Thymus (tissue), 11 donors: Measurements from ENCODE around the gene ZFHX3. TPM values are rescaled to one million over a fixed set of nuclear protein-coding genes. Genes with fewer than 3 reads are reported as not detected.
"Not testable (repeated sequence)": the region's sequence is repeated elsewhere in the genome, so short reads cannot be mapped to it uniquely, and the experiment has no call there.

Experiments used
- DNase-seq, 9 donors: peaks; one replicate each; pipeline ENCODE4 v3.0.0-alpha.2; 2013; ENCODE audit warnings: low spot score in 9 of 9, low read depth in 6 of 9, missing footprints in 1 of 9
- H3K27ac ChIP-seq, 2 donors: one replicate each; pipeline ENCODE4 v1.5.1; 2013; ENCODE audit warnings: control low read depth in 1 of 2, low read depth in 1 of 2, low read length in 1 of 2, mild to moderate bottlenecking in 1 of 2, moderate library complexity in 1 of 2
- H3K27me3 ChIP-seq, 2 donors: one replicate each; pipeline ENCODE4 v1.5.1; 2013; ENCODE audit warnings: low read length in 1 of 2; ENCODE audit not compliant: control insufficient read depth in 2 of 2, insufficient read depth in 1 of 2
- H3K36me3 ChIP-seq, 2 donors: one replicate each; pipeline ENCODE4 v1.5.1; 2013; ENCODE audit warnings: low read length in 1 of 2, mild to moderate bottlenecking in 1 of 2, moderate library complexity in 1 of 2; ENCODE audit not compliant: control insufficient read depth in 2 of 2, insufficient read depth in 2 of 2
- H3K4me1 ChIP-seq, 2 donors: one replicate each; pipeline ENCODE4 v1.5.1; 2013; ENCODE audit warnings: low read length in 2 of 2; ENCODE audit not compliant: control insufficient read depth in 2 of 2, insufficient read depth in 2 of 2
- H3K4me3 ChIP-seq, 2 donors: one replicate each; pipeline ENCODE4 v1.5.1; 2013; ENCODE audit warnings: low read length in 2 of 2, control low read depth in 1 of 2, mild to moderate bottlenecking in 1 of 2
- H3K9me3 ChIP-seq, 2 donors: one replicate each; pipeline ENCODE4 v1.5.1; 2013; ENCODE audit warnings: low read length in 1 of 2, mild to moderate bottlenecking in 1 of 2; ENCODE audit not compliant: control insufficient read depth in 2 of 2, insufficient read depth in 1 of 2
- WGBS: extraction: QIAGEN DNeasy Blood & Tissue Kit; methylation state at CpG from one replicate; pipeline ENCODE4 v1.1.7; 2013; 5-methylcytosine and 5-hydroxymethylcytosine counted together
- polyA plus RNA-seq: library from polyadenylated mRNA; stranded (reverse); fragments of 200-250 nt; gene quantifications from one replicate; pipeline ENCODE4 v1.2.3, GENCODE V29; 2013
- total RNA-seq: library from RNA; stranded (reverse); fragments of 120-200 nt; gene quantifications from one replicate; pipeline ENCODE4 v1.2.4, GENCODE V29; 2013
- donor health status: healthy.

The ZFHX3 gene
- total and polyA plus RNA-seq, 2 donors, result 0.90 to 1.9 TPM

DNA sequence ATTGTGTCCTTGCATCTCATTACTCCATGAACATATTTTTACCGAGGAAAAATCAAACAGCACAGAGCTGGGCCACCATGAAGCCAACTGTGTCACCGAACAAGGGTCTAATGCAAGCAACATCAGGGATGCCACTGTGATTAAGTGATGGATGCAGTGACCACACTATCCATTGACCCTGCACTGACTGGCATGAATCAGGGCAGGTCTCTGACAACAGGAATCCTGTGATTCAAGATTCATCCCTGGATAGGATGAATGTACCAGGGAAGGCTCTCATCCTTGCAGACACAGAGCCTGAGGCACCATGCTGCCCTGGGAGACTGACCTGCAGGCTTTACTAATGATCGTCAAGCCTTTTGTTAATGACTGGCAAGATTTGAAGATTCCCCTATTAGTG, 41.5 kb upstream of the ZFHX3 start:
- Histone ChIP-seq H3K27ac (no peak overlapping the region), H3K9me3 (no peaks in the 10 kb centered on the region), H3K4me3 (no peak overlapping the region), H3K36me3 (no peaks in the 10 kb centered on the region), H3K4me1 (peaks cover 0 to 5% of the 10 kb centered on the region in 2 donors), H3K27me3 (no peaks in the 10 kb centered on the region)
- DNase-seq, result no peak
- 98% methylated on average over 3 of the region's 3 CpGs for WGBS

- Histone ChIP-seq H3K36me3 (no peaks in the 10 kb centered on the region), H3K4me1 (no peaks in the 10 kb centered on the region), H3K4me3 (no peak overlapping the region), H3K27me3 (no peaks in the 10 kb centered on the region), H3K27ac (no peak overlapping the region), H3K9me3 (no peaks in the 10 kb centered on the region)
- 14% methylated on average over 4 of the region's 4 CpGs for WGBS
- no peak for DNase-seq
Measured at GRCh38 chr16:73086108-73086507, 38.2 kb upstream of the ZFHX3 start.

DNA sequence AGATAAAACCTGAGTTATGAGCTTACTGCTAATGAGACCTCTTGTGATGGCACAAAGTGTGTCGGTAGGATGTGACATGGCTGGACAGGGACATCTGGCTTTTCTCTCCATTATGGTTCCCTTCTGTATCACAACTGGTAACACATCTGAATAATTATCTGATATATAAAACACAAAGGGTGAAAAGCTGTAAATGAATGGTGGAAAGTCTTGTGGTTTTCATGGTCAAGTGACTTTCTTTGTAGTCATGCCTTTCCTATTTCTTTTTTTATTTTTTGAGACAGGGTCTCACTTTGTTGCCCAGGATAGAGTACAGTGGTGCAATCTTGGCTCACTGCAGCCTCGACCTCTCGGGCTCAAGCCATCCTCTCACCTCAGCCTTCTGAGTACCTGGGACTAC, 35.3 kb upstream of the ZFHX3 start:
- Histone ChIP-seq H3K27ac (no peak overlapping the region), H3K4me3 (no peak overlapping the region), H3K4me1 (no peaks in the 10 kb centered on the region), H3K9me3 (no peaks in the 10 kb centered on the region), H3K27me3 (no peaks in the 10 kb centered on the region), H3K36me3 (no peaks in the 10 kb centered on the region)
- WGBS, result 93% methylated on average over 3 of the region's 3 CpGs
- DNase-seq, result no peak

GRCh38 chr16:73082634-73083051, 34.7 kb upstream of the ZFHX3 start:
- not testable (repeated sequence) for H3K36me3 ChIP-seq, H3K4me1 ChIP-seq, H3K4me3 ChIP-seq, H3K27me3 ChIP-seq, H3K9me3 ChIP-seq, DNase-seq, H3K27ac ChIP-seq
- 95% methylated on average over 4 of the region's 4 CpGs for WGBS

DNA sequence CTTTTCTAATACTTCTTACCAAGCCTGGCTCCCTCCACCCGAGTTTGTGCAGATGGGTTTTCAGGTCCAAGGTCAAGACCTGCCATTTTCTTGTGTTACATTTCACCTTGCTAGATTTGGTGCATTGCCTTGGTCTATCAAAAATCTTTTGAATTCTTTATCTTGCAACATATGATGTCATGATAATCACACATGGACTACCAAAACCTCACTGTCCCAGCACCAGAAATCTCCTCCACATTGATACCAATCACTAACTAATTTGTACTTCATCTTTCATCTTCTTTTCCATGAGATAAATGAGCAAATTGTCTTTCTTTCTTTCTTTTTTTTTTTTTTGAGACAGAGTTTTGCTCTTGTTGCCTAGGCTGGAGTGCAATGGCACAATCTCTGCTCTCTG, 33.0 kb upstream of the ZFHX3 start:
- no peaks in the 10 kb centered on the region for H3K36me3 ChIP-seq
- H3K9me3 ChIP-seq, result no peaks in the 10 kb centered on the region
- WGBS, result 86% methylated on average over 1 of the region's 1 CpG
- no peaks in the 10 kb centered on the region for H3K4me1 ChIP-seq
- H3K27ac ChIP-seq, result no peak overlapping the region
- DNase-seq, result no peak
- H3K27me3 ChIP-seq, result no peaks in the 10 kb centered on the region
- H3K4me3 ChIP-seq, result no peak overlapping the region

DNA sequence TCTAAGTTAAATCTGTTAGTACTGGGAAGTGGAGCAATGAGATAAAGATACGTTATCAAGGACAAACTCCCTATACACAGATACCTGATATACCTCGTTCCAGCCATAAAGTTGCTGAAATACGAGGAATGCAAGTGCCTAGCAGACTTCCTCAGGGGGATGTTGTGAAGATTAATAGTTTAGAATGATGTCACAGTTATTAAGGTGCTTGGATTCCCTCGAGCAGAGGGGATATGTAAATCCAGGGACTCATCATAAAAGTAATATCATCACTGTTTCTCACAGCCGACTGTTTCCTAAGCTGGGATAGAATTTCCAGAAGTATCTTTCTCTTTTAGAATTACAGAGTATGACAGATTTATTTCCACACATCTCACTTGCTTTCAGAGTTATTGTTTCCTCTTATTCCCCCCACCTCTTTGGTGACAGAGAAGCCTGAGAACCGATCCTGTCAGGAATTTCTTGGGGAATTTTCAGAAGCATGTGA, 28.4 kb upstream of the ZFHX3 start:
- Histone ChIP-seq H3K36me3 (no peaks in the 10 kb centered on the region), H3K4me1 (no peaks in the 10 kb centered on the region), H3K27ac (no peak overlapping the region), H3K27me3 (peaks cover 3 to 11% of the 10 kb centered on the region in 2 donors), H3K4me3 (no peak overlapping the region), H3K9me3 (no peaks in the 10 kb centered on the region)
- WGBS, result 82% methylated on average over 6 of the region's 6 CpGs
- no peak for DNase-seq

- WGBS, result 96% methylated on average over 9 of the region's 9 CpGs
- H3K9me3 ChIP-seq, result no peaks in the 10 kb centered on the region
- H3K4me3 ChIP-seq, result no peak overlapping the region
- peaks cover 14 to 29% of the 10 kb centered on the region in 2 donors for H3K27me3 ChIP-seq
- no peaks in the 10 kb centered on the region for H3K36me3 ChIP-seq
- no peak for DNase-seq
- no peak overlapping the region for H3K27ac ChIP-seq
- peaks cover 0 to 7% of the 10 kb centered on the region in 2 donors for H3K4me1 ChIP-seq
Measured at GRCh38 chr16:73074382-73074781, 26.5 kb upstream of the ZFHX3 start.

GRCh38 chr16:73072051-73072450, 24.1 kb upstream of the ZFHX3 start:
- H3K9me3 ChIP-seq, H3K27ac ChIP-seq, DNase-seq, H3K36me3 ChIP-seq, H3K4me3 ChIP-seq, H3K4me1 ChIP-seq: not testable (repeated sequence)
- WGBS, result 98% methylated on average over 9 of the region's 9 CpGs
- peaks cover 23 to 52% of the 10 kb centered on the region in 2 donors for H3K27me3 ChIP-seq

GRCh38 chr16:73071131-73071940, 23.4 kb upstream of the ZFHX3 start:
- 9% methylated on average over 17 of the region's 17 CpGs for WGBS
- Histone ChIP-seq H3K9me3 (no peaks in the 10 kb centered on the region), H3K4me1 (peaks cover 0 to 11% of the 10 kb centered on the region in 2 donors), H3K27me3 (peaks cover 31 to 59% of the 10 kb centered on the region in 2 donors), H3K4me3 (no peak overlapping the region), H3K27ac (no peak overlapping the region), H3K36me3 (no peaks in the 10 kb centered on the region)
- no peak for DNase-seq
